H1 (cell line): Measurements from ENCODE around the gene CRKL. TPM values are rescaled to one million over a fixed set of nuclear protein-coding genes. Genes with fewer than 3 reads are reported as not detected.

Experiments used
- CTCF ChIA-PET: fragments of 300-600 bp; sonication (Branson Sonifier 250); formaldehyde crosslinking; loops from one replicate; lab custom pipeline; 2021; ENCODE audit not compliant: partially characterized antibody; lab: Charles Lee
- POLR2A ChIA-PET: fragments of 300-600 bp; sonication (Branson Sonifier 250); formaldehyde crosslinking; loops from one replicate; lab custom pipeline; 2021; ENCODE audit warnings: inconsistent platforms; ENCODE audit not compliant: partially characterized antibody; lab: Charles Lee
- DNase-seq, 2 experiments: peaks; one replicate each; pipeline versions ENCODE4 v3.0.0 to v3.0.0-alpha.2; 2010 to 2022; ENCODE audit warnings: low spot score in 2 of 2, low read depth in 1 of 2, mixed read lengths in 1 of 2
- FAIRE-seq: peaks from 2 replicates; lab custom pipeline; 2011; peaks lifted over from hg19 to GRCh38; lab: Jason Lieb, UNC
- H2AFZ ChIP-seq: 2 replicates; pipeline ENCODE4 v1.8.1; 2012; ENCODE audit warnings: low read length, inconsistent platforms
- H2AK5ac ChIP-seq: 2 replicates; pipeline ENCODE4 v1.6.1; 2013; ENCODE audit warnings: low read depth, low read length
- H2BK120ac ChIP-seq: replicated peaks from 2 replicates; pipeline ENCODE3; 2013; ENCODE audit warnings: low read depth, low read length, inconsistent platforms
- H2BK12ac ChIP-seq: 2 replicates; pipeline ENCODE4 v1.6.1; 2013; ENCODE audit warnings: low read depth, low read length
- H2BK15ac ChIP-seq: 2 replicates; pipeline ENCODE4 v1.6.1; 2013; ENCODE audit warnings: low read length
- H2BK20ac ChIP-seq: 2 replicates; pipeline ENCODE4 v1.6.1; 2013; ENCODE audit warnings: low read length
- H2BK5ac ChIP-seq: 2 replicates; pipeline ENCODE4 v1.6.1; 2013; ENCODE audit warnings: low read depth, low read length
- H3K14ac ChIP-seq: 2 replicates; pipeline ENCODE4 v1.6.1; 2013; ENCODE audit warnings: inconsistent platforms; ENCODE audit not compliant: insufficient read length
- H3K18ac ChIP-seq: 2 replicates; pipeline ENCODE4 v1.6.1; 2013; ENCODE audit warnings: low read length; ENCODE audit errors: extremely low read depth
- H3K23ac ChIP-seq: 2 replicates; pipeline ENCODE4 v1.6.1; 2013; ENCODE audit warnings: inconsistent platforms; ENCODE audit not compliant: insufficient read length
- H3K23me2 ChIP-seq: 2 replicates; pipeline ENCODE4 v1.6.1; 2013; ENCODE audit warnings: low read depth, low read length
- H3K27ac ChIP-seq: 2 replicates; pipeline ENCODE4 v1.6.1; 2011; ENCODE audit warnings: low read depth, low read length, inconsistent platforms
- H3K27me3 ChIP-seq, 4 experiments: replicated peaks in 1 of 4; 1 replicate in 1 of 4; 2 replicates in 3 of 4; pipeline versions ENCODE4 v1.6.1 to v1.8.1; 2011 to 2013; ENCODE audit warnings: low read length in 3 of 4, mild to moderate bottlenecking in 3 of 4, inconsistent platforms in 2 of 4, mixed read lengths in 2 of 4, moderate library complexity in 1 of 4; ENCODE audit not compliant: control insufficient read depth in 3 of 4, insufficient read depth in 3 of 4; ENCODE audit errors: extremely low read depth in 1 of 4
- H3K36me3 ChIP-seq, 4 experiments: 2 replicates each; pipeline versions ENCODE4 v1.6.1 to v1.8.1; 2011 to 2013; ENCODE audit warnings: mild to moderate bottlenecking in 4 of 4, low read length in 3 of 4, moderate library complexity in 2 of 4, control low read depth in 1 of 4, inconsistent platforms in 1 of 4; ENCODE audit not compliant: insufficient read depth in 4 of 4, control insufficient read depth in 2 of 4
- H3K4ac ChIP-seq: replicated peaks from 2 replicates; pipeline ENCODE3; 2013; ENCODE audit warnings: low read length, low read depth, mixed read lengths, inconsistent platforms; ENCODE audit not compliant: insufficient read length
- H3K4me1 ChIP-seq, 4 experiments: replicated peaks in 1 of 4; 1 replicate in 1 of 4; 2 replicates in 3 of 4; pipeline versions ENCODE4 v1.6.1 to v1.8.1; 2011 to 2013; ENCODE audit warnings: low read length in 3 of 4, inconsistent platforms in 2 of 4, mixed read lengths in 1 of 4; ENCODE audit not compliant: insufficient read depth in 4 of 4, control insufficient read depth in 3 of 4
- H3K4me2 ChIP-seq, 2 experiments: 2 replicates each; pipeline versions ENCODE4 v1.6.1 to v1.8.1; 2011 to 2013; ENCODE audit warnings: low read depth in 2 of 2, low read length in 2 of 2, control low read depth in 1 of 2, inconsistent platforms in 1 of 2, mild to moderate bottlenecking in 1 of 2; ENCODE audit not compliant: insufficient read depth in 1 of 2
- H3K4me3 ChIP-seq, 4 experiments: fragments of 200-600, 300-600 bp in 1 of 4; sonication (generic), shearing (Covaris generic), sonication (Bioruptor Twin) in 1 of 4; 2 replicates each; pipeline versions ENCODE4 v1.5.1 to v1.8.1; 2011 to 2016; ENCODE audit warnings: low read length in 4 of 4, low read depth in 3 of 4, control low read depth in 2 of 4, inconsistent platforms in 2 of 4, mild to moderate bottlenecking in 2 of 4, mixed read lengths in 1 of 4, moderate library complexity in 1 of 4; ENCODE audit not compliant: insufficient read depth in 2 of 4; ENCODE audit errors: extremely low read depth in 1 of 4
- H3K56ac ChIP-seq: replicated peaks from 2 replicates; pipeline ENCODE3; 2013; ENCODE audit warnings: low read depth, mild to moderate bottlenecking, mixed read lengths, low read length, inconsistent platforms; ENCODE audit not compliant: insufficient read length
- H3K79me1 ChIP-seq: 2 replicates; pipeline ENCODE4 v1.6.1; 2013; ENCODE audit warnings: low read depth, low read length, control low read depth
- H3K79me2 ChIP-seq, 2 experiments: 2 replicates each; pipeline versions ENCODE4 v1.6.1 to v1.8.1; 2012 to 2013; ENCODE audit warnings: low read length in 2 of 2, mild to moderate bottlenecking in 2 of 2, inconsistent platforms in 1 of 2; ENCODE audit not compliant: insufficient read depth in 2 of 2, control insufficient read depth in 1 of 2
- H3K9ac ChIP-seq, 4 experiments: replicated peaks in 1 of 4; 1 replicate in 1 of 4; 2 replicates in 3 of 4; pipeline versions ENCODE4 v1.6.1 to v1.8.1; 2011 to 2013; ENCODE audit warnings: low read depth in 3 of 4, low read length in 3 of 4, control low read depth in 2 of 4, mild to moderate bottlenecking in 2 of 4, moderate library complexity in 2 of 4, inconsistent platforms in 1 of 4; ENCODE audit errors: extremely low read depth in 1 of 4
- H3K9me3 ChIP-seq, 2 experiments: 2 replicates each; pipeline versions ENCODE4 v1.6.1 to v1.8.1; 2012 to 2013; ENCODE audit warnings: mild to moderate bottlenecking in 2 of 2, moderate library complexity in 2 of 2, control low read depth in 1 of 2, inconsistent platforms in 1 of 2, low read depth in 1 of 2, low read length in 1 of 2, mixed read lengths in 1 of 2; ENCODE audit not compliant: insufficient read depth in 2 of 2
- H4K20me1 ChIP-seq, 2 experiments: replicated peaks in 1 of 2; 2 replicates each; pipeline versions ENCODE3 to v1.8.1; 2011 to 2013; ENCODE audit warnings: inconsistent platforms in 2 of 2, low read length in 2 of 2, mild to moderate bottlenecking in 1 of 2; ENCODE audit not compliant: insufficient read depth in 2 of 2, control insufficient read depth in 1 of 2
- H4K5ac ChIP-seq: 2 replicates; pipeline ENCODE4 v1.6.1; 2013; ENCODE audit warnings: low read length, low read depth, mixed read lengths, inconsistent platforms; ENCODE audit not compliant: insufficient read length
- H4K8ac ChIP-seq: 2 replicates; pipeline ENCODE4 v1.8.0; 2013; ENCODE audit warnings: mild to moderate bottlenecking, moderate library complexity, low read length, inconsistent platforms; ENCODE audit not compliant: insufficient read depth; ENCODE audit errors: extremely low read depth
- H4K91ac ChIP-seq: replicated peaks from 2 replicates; pipeline ENCODE3; 2013; ENCODE audit warnings: low read length, mixed read lengths, inconsistent platforms; ENCODE audit not compliant: insufficient read length
- CHD1 ChIP-seq: IDR thresholded peaks from 2 replicates; pipeline ENCODE4 v1.6.1; 2012; ENCODE audit warnings: low read depth, low read length, improper control_type of control experiment
- EZH2 ChIP-seq: fragments of 200-600 bp; sonication (generic); IDR thresholded peaks from 2 replicates; pipeline ENCODE4 v1.7.1; 2012; ENCODE audit warnings: low read depth, mild to moderate bottlenecking, moderate library complexity, low read length, inconsistent platforms; ENCODE audit not compliant: severe bottlenecking
- GABPA ChIP-seq: IDR thresholded peaks from 2 replicates; pipeline ENCODE4 v1.6.1; 2011; ENCODE audit warnings: mild to moderate bottlenecking, low read length, moderate library complexity, borderline replicate concordance; ENCODE audit not compliant: insufficient read depth
- PHF8 ChIP-seq: fragments of 200-600 bp; sonication (generic); conservative IDR thresholded peaks from 2 replicates; pipeline ENCODE4 v1.7.1; 2012; ENCODE audit warnings: low read depth, mild to moderate bottlenecking, inconsistent platforms, low read length, moderate library complexity
- SAP30 ChIP-seq: fragments of 300-600 bp; sonication (generic); IDR thresholded peaks from 2 replicates; pipeline ENCODE4 v1.7.1; 2012; ENCODE audit warnings: low read length, moderate library complexity, mild to moderate bottlenecking, inconsistent platforms; ENCODE audit not compliant: insufficient read depth, insufficient replicate concordance
- SP4 ChIP-seq: IDR thresholded peaks from 2 replicates; pipeline ENCODE4 v1.6.1; 2012; ENCODE audit warnings: low read length, inconsistent platforms
- WGBS, 2 experiments: shearing (Covaris generic) in 1 of 2; methylation state at CpG; one replicate each; pipeline versions ENCODE4 v1.1.6 to v1.1.7; 2013 to 2015; ENCODE audit warnings: low lambda C conversion rate in 2 of 2, mixed read lengths in 2 of 2, inconsistent platforms in 1 of 2, low coverage in 1 of 2, missing lambda C conversion rate in 1 of 2; ENCODE audit not compliant: insufficient replicate concordance in 2 of 2, insufficient coverage in 1 of 2, insufficient read length in 1 of 2; ENCODE audit errors: extremely low coverage in 1 of 2, missing lambda C conversion rate in 1 of 2; 5-methylcytosine and 5-hydroxymethylcytosine counted together
- polyA plus RNA-seq, 7 experiments: library from polyadenylated mRNA; depleted of rRNA in 3 of 7; stranded (reverse) in 5 of 7; unstranded in 2 of 7; fragments of >200 nt in 5 of 7; fragments of 200-250 nt in 2 of 7; gene quantifications; 1 replicate in 5 of 7; 2 replicates in 1 of 7; 4 replicates in 1 of 7; pipeline versions ENCODE4 v1.2.1 to v1.2.3, GENCODE V29; 2011 to 2013; ENCODE audit warnings: missing spikeins in 2 of 7, mixed read lengths in 2 of 7
- total RNA-seq: library from RNA; stranded (reverse); fragmentation: NEBNext Ultra II Directional; extraction: Animal tissue kit (Norgen Biotek cat#: 25700); gene quantifications from 2 replicates; pipeline ENCODE4 v1.2.1, GENCODE V29; 2021

The CRKL gene
- total and polyA plus RNA-seq, 2 of the 8 experiments (the other 6 are each of a cell fraction or from before 2014, with no cell fraction given) = 34.5 to 94.5 TPM

- ChIA-PET POLR2A (no interaction called here), CTCF (interaction anchor here (0.7 to 1.4 kb wide), 2 partner anchors 15 kb away, joined by 3 read pairs; no protein-coding TSS in a partner anchor)
- Histone ChIP-seq H3K23ac (no peak overlapping the region), H2AFZ (no peak overlapping the region), H3K56ac (no peak overlapping the region), H3K18ac (no peak overlapping the region), H3K4me2 (no peak overlapping the region), H4K5ac (no peak overlapping the region), H2BK12ac (no peak overlapping the region), H3K79me1 (no peaks in the 10 kb centered on the region), H4K91ac (no peak overlapping the region), H3K36me3 (no peaks in the 10 kb centered on the region; a peak in 1 of 8 replicates), H3K79me2 (no peaks in the 10 kb centered on the region), H3K9ac (no peak overlapping the region), H2BK15ac (no peak overlapping the region), H2BK120ac (no peak overlapping the region), H2AK5ac (no peak overlapping the region), H2BK5ac (no peak overlapping the region), H3K9me3 (no peaks in the 10 kb centered on the region), H3K4me1 (peaks cover 0 to 13% (median 3%) of the 10 kb centered on the region in 4 experiments; a peak in 4 of 7 replicates), H3K4ac (no peak overlapping the region), H4K8ac (no peak overlapping the region), H2BK20ac (no peak overlapping the region), H3K14ac (no peak overlapping the region), H4K20me1 (peaks cover 0 to 5% of the 10 kb centered on the region in 2 experiments), H3K23me2 (peaks cover 7% of the 10 kb centered on the region), H3K27ac (no peak overlapping the region), H3K27me3 (peaks cover 0 to 2% (median 1%) of the 10 kb centered on the region in 4 experiments; a peak in 5 of 7 replicates), H3K4me3 (no peak overlapping the region)
- FAIRE-seq (no peak), DNase-seq (no peak)
- WGBS, 2 experiments = 83% methylated on average over 7 of the region's 7 CpGs; no CpG with 5 or more reads in 1 of the 2 experiments
- TF ChIP-seq CHD1 (no peak), GABPA (no peak), EZH2 (no peak), PHF8 (no peak), SAP30 (no peak), SP4 (no peak)
Observed at GRCh38 chr22:20985720-20986119, 68.5 kb downstream of the CRKL start.
